Measurements from ENCODE around the gene DNAAF9.
"Not testable (repeated sequence)": the region's sequence is repeated elsewhere in the genome, so short reads cannot be mapped to it uniquely, and the experiment has no call there.

Gene DNAAF9

GRCh38 chr20:3407040-3407770 is at the start of gene DNAAF9:
TSS of gene DNAAF9 (minus strand) at chr20:3407669. CDS start at chr20:3407557, 112 bp downstream.
- DNase-seq (ENCODE audit: low spot score), result peak; percentile 14

- no peak for DNase-seq (ENCODE audit: low spot score)
These were observed 49.2 kb upstream of the DNAAF9 start for GRCh38 chr20:3456648-3457047.

- no peak for DNase-seq (ENCODE audit: low spot score)
These were observed 47.4 kb upstream of the DNAAF9 start for GRCh38 chr20:3454831-3455230.

- no peak for DNase-seq (ENCODE audit: low spot score)
These were observed 45.2 kb upstream of the DNAAF9 start for GRCh38 chr20:3452690-3453089.

GRCh38 chr20:3452136-3452535 is 44.7 kb upstream of the DNAAF9 start:
- DNase-seq (ENCODE audit: low spot score), result no peak

- no peak for DNase-seq (ENCODE audit: low spot score)
These were observed 41.9 kb upstream of the DNAAF9 start for GRCh38 chr20:3449319-3449718.

GRCh38 chr20:3447321-3447720 is 39.9 kb upstream of the DNAAF9 start:
- no peak for DNase-seq (ENCODE audit: low spot score)

- no peak for DNase-seq (ENCODE audit: low spot score)
These were observed 39.3 kb upstream of the DNAAF9 start for GRCh38 chr20:3446779-3447178.

GRCh38 chr20:3436864-3437574 is 29.6 kb upstream of the DNAAF9 start:
- no peak for DNase-seq (ENCODE audit: low spot score)

- DNase-seq (ENCODE audit: low spot score), result no peak
These were observed 26.8 kb upstream of the DNAAF9 start for GRCh38 chr20:3434232-3434631.

- DNase-seq (ENCODE audit: low spot score), result no peak
These were observed 26.3 kb upstream of the DNAAF9 start for GRCh38 chr20:3433744-3434143.

- DNase-seq (ENCODE audit: low spot score), result no peak
These were observed 25.4 kb upstream of the DNAAF9 start for GRCh38 chr20:3432844-3433243.

GRCh38 chr20:3431109-3431508 is 23.6 kb upstream of the DNAAF9 start:
- no peak for DNase-seq (ENCODE audit: low spot score)

- DNase-seq (ENCODE audit: low spot score), result no peak
These were observed 23.1 kb upstream of the DNAAF9 start for GRCh38 chr20:3430376-3431069.

GRCh38 chr20:3426766-3427165 is 19.3 kb upstream of the DNAAF9 start:
- DNase-seq (ENCODE audit: low spot score), result not testable (repeated sequence)

- no peak for DNase-seq (ENCODE audit: low spot score)
These were observed 15.7 kb upstream of the DNAAF9 start for GRCh38 chr20:3423126-3423525.

- DNase-seq (ENCODE audit: low spot score), result no peak
These were observed 14.5 kb upstream of the DNAAF9 start for GRCh38 chr20:3421985-3422384.

GRCh38 chr20:3420211-3420707 is 12.8 kb upstream of the DNAAF9 start:
- DNase-seq (ENCODE audit: low spot score), result no peak

- not testable (repeated sequence) for DNase-seq (ENCODE audit: low spot score)
These were observed 10.7 kb upstream of the DNAAF9 start for GRCh38 chr20:3418161-3418560.

GRCh38 chr20:3414122-3414521 is 6.7 kb upstream of the DNAAF9 start:
- DNase-seq (ENCODE audit: low spot score), result no peak

GRCh38 chr20:3413393-3413889 is 6.0 kb upstream of the DNAAF9 start:
- no peak for DNase-seq (ENCODE audit: low spot score)

- no peak for DNase-seq (ENCODE audit: low spot score)
These were observed 5.3 kb upstream of the DNAAF9 start for GRCh38 chr20:3412600-3413392.
